Transverse colon (tissue), 4 donors: ENCODE data around the gene PDGFC. TPM values are rescaled to one million over a fixed set of nuclear protein-coding genes. Genes with fewer than 3 reads are reported as not detected.

ENCODE experiments used
- DNase-seq: peaks from one replicate; pipeline ENCODE4 v3.0.0-alpha.2; 2019
- H3K27ac ChIP-seq, 4 donors: fragments of 200-600 bp; sonication (generic); 2 replicates each; pipeline ENCODE4 v1.5.1; 2016 to 2018; ENCODE audit warnings: inconsistent platforms in 4 of 4
- H3K27me3 ChIP-seq: fragments of 200-600 bp; sonication (generic); 2 replicates; pipeline ENCODE4 v1.5.1; 2017; ENCODE audit warnings: inconsistent platforms
- H3K36me3 ChIP-seq, 4 donors: fragments of 200-600 bp; sonication (generic); 2 replicates each; pipeline ENCODE4 v1.5.1; 2017 to 2019; ENCODE audit warnings: inconsistent platforms in 4 of 4
- H3K4me1 ChIP-seq, 4 donors: fragments of 200-600 bp; sonication (generic); 2 replicates each; pipeline ENCODE4 v1.5.1; 2017 to 2020; ENCODE audit warnings: inconsistent platforms in 4 of 4
- H3K4me3 ChIP-seq, 4 donors: fragments of 200-600 bp; sonication (generic); 1 replicate in 1 of 4; 2 replicates in 3 of 4; pipeline versions ENCODE4 v1.5.1 to v1.6.1; 2017 to 2019; ENCODE audit warnings: inconsistent platforms in 4 of 4
- H3K9me3 ChIP-seq, 2 donors: fragments of 200-600 bp; sonication (generic); 2 replicates each; pipeline ENCODE4 v1.5.1; 2017 to 2019; ENCODE audit warnings: inconsistent platforms in 2 of 2
- CTCF ChIP-seq, 5 experiments: fragments of 200-600 bp in 3 of 5; fragments of 450-650 bp in 2 of 5; sonication (generic) in 3 of 5; IDR thresholded peaks; 1 replicate in 2 of 5; 2 replicates in 3 of 5; pipeline ENCODE4 v1.5.1; 2016 to 2017; ENCODE audit warnings: antibody characterized with exemption in 5 of 5, inconsistent platforms in 3 of 5, mild to moderate bottlenecking in 2 of 5, moderate library complexity in 1 of 5
- EP300 ChIP-seq: sonication (generic); formaldehyde crosslinking; IDR thresholded peaks from one replicate; pipeline ENCODE4 v1.6.1; 2017; ENCODE audit warnings: antibody characterized with exemption, low read depth
- POLR2A ChIP-seq: fragments of 450-650 bp; IDR thresholded peaks from one replicate; pipeline ENCODE4 v1.6.1; 2016; ENCODE audit warnings: antibody characterized with exemption, mild to moderate bottlenecking, moderate library complexity
- POLR2AphosphoS5 ChIP-seq, 3 donors: sonication (generic); formaldehyde crosslinking; IDR thresholded peaks; one replicate each; pipeline ENCODE4 v1.6.1; 2016; ENCODE audit warnings: antibody characterized with exemption in 3 of 3
- WGBS, 2 donors: methylation state at CpG; one replicate each; pipeline ENCODE4 v1.1.5; 2018; ENCODE audit warnings: low coverage in 1 of 2; 5-methylcytosine and 5-hydroxymethylcytosine counted together
- in situ Hi-C, 4 donors: fragments of 200-750 bp; cut with MboI; loops; one replicate each; pipeline versions ENCODE4 v1.15.0 to v1.15.1; 2017; ENCODE audit warnings: low sequenced_read_pairs in 3 of 4, low pct_ligation_motif_present in 1 of 4, low pct_unique_long_range_greater_than_20kb in 1 of 4
- intact Hi-C: fragments of 100-400 bp; cut with DNase I; formaldehyde crosslinking; loops from one replicate; pipeline ENCODE4 v1.15.1; 2023; ENCODE audit warnings: low total_unique reads
- total RNA-seq, 4 donors: library from RNA; depleted of rRNA; stranded (reverse); fragments of >200 nt; gene quantifications; one replicate each; pipeline ENCODE4 v1.1.0, GENCODE V29; 2016

PDGFC gene, protein sequence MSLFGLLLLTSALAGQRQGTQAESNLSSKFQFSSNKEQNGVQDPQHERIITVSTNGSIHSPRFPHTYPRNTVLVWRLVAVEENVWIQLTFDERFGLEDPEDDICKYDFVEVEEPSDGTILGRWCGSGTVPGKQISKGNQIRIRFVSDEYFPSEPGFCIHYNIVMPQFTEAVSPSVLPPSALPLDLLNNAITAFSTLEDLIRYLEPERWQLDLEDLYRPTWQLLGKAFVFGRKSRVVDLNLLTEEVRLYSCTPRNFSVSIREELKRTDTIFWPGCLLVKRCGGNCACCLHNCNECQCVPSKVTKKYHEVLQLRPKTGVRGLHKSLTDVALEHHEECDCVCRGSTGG
- total RNA-seq: 10 to 100 TPM in 1 of 4 donors, 1 to 10 TPM in 2, under 1 TPM in 1; 0.40 to 20.6 (median 7.5) TPM

GRCh38 chr4:156971676-156972378, at the start of gene PDGFC:
PDGFC (minus strand) TSS chr4:156971799; CDS start chr4:156970903, 896 bp downstream.
- Histone ChIP-seq H3K27me3 (no peaks in the 10 kb centered on the region), H3K36me3 (no peaks in the 10 kb centered on the region), H3K27ac (peak within 1 kb of the TSS; percentile 85 to 92 (median 88)), H3K4me1 (peaks cover 5 to 25% (median 13%) of the 10 kb centered on the region in 4 donors), H3K4me3 (peak within 1 kb of the TSS; percentile 64 to 89 (median 72)), H3K9me3 (no peaks in the 10 kb centered on the region)
- intact Hi-C loops: no loop called here
- TF ChIP-seq EP300: no peak
- TF ChIP-seq POLR2AphosphoS5 (IDR thresholded peaks at IDR 0.05): peak; percentile 12 to 63 (median 52)
- TF ChIP-seq CTCF (IDR thresholded peaks at IDR 0.05): peak in 3 of 5 experiments; percentile 38 to 41 (median 40)
- no peak for TF ChIP-seq POLR2A
- WGBS, 2 donors: 7% methylated on average over 22 of the region's 60 CpGs; no CpG with 5 or more reads in 1 of the 2 donors
- in situ Hi-C loops: loop anchor here in 1 of 4 donors (25.0 kb wide), 1 partner anchor 1010 kb away; the partner anchor contains the start of gene CTSO
- DNase-seq: peak; percentile 67

DNA sequence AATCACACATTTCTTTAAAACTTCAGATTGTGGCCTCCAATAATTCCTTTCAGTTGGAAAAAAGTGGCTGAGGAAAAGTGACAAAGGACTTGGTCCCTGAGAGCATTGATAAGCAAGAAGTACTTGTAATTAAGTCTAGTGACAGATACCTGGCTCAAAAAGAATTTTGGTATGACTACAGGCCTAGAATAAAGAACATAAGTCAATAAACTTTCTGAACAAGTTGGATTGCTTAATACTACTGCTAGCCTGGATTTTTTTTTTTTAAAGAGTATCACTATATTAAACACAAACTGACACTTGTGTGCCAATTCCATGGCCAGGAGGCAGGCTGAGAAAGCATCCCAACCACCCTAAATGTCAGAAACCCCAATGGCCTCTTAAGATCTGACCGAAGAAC, 49.3 kb upstream of the PDGFC start:
- H3K4me1 ChIP-seq: no peaks in the 10 kb centered on the region
- intact Hi-C loops: no loop called here
- H3K36me3 ChIP-seq: no peaks in the 10 kb centered on the region
- no peak for DNase-seq
- 76% methylated on average over 1 of the region's 1 CpG; no CpG with 5 or more reads in 1 of the 2 donors for whole genome bisulfite sequencing, 2 donors
- in situ Hi-C loops: no loop called here
- H3K9me3 ChIP-seq: no peaks in the 10 kb centered on the region
- TF ChIP-seq CTCF (IDR thresholded peaks at IDR 0.05) (no peak), POLR2A (no peak), POLR2AphosphoS5 (IDR thresholded peaks at IDR 0.05) (no peak), EP300 (no peak)
- no peak overlapping the region for H3K27ac ChIP-seq
- H3K27me3 ChIP-seq: no peaks in the 10 kb centered on the region
- H3K4me3 ChIP-seq: no peak overlapping the region

- Histone ChIP-seq H3K27ac (no peak overlapping the region), H3K4me1 (no peaks in the 10 kb centered on the region), H3K9me3 (no peaks in the 10 kb centered on the region), H3K4me3 (no peak overlapping the region), H3K36me3 (no peaks in the 10 kb centered on the region), H3K27me3 (no peaks in the 10 kb centered on the region)
- intact Hi-C loops (no loop called here), in situ Hi-C loops (no loop called here)
- no peak for DNase-seq
- WGBS, 2 donors: 82 to 86% methylated on average over 3 of the region's 3 CpGs
- TF ChIP-seq POLR2A: no peak
- no peak for TF ChIP-seq POLR2AphosphoS5 (IDR thresholded peaks at IDR 0.05)
- TF ChIP-seq EP300: no peak
- no peak for TF ChIP-seq CTCF (IDR thresholded peaks at IDR 0.05)
Measured at GRCh38 chr4:157018920-157019490, 47.4 kb upstream of the PDGFC start.
